GM12891 (cell line): ENCODE results near the gene SEMA5A.

Experiments
- POLR2A ChIP-seq: IDR thresholded peaks from 2 replicates; pipeline ENCODE4 v1.6.1; 2011; ENCODE audit warnings: low read depth, low read length, control low read depth
- POLR2AphosphoS5 ChIP-seq: IDR thresholded peaks from 2 replicates; pipeline ENCODE4 v1.6.1; 2011; ENCODE audit warnings: low read depth, low read length, control low read depth
- POU2F2 ChIP-seq: IDR thresholded peaks from 2 replicates; pipeline ENCODE4 v1.6.1; 2011; ENCODE audit warnings: low read depth, mild to moderate bottlenecking, control low read depth, low read length, moderate library complexity
- SPI1 ChIP-seq: IDR thresholded peaks from 2 replicates; pipeline ENCODE4 v1.6.1; 2011; ENCODE audit warnings: low read depth, low read length, control low read depth
- TAF1 ChIP-seq: IDR thresholded peaks from 2 replicates; pipeline ENCODE4 v1.6.1; 2011; ENCODE audit warnings: low read depth, low read length, control low read depth

DNA sequence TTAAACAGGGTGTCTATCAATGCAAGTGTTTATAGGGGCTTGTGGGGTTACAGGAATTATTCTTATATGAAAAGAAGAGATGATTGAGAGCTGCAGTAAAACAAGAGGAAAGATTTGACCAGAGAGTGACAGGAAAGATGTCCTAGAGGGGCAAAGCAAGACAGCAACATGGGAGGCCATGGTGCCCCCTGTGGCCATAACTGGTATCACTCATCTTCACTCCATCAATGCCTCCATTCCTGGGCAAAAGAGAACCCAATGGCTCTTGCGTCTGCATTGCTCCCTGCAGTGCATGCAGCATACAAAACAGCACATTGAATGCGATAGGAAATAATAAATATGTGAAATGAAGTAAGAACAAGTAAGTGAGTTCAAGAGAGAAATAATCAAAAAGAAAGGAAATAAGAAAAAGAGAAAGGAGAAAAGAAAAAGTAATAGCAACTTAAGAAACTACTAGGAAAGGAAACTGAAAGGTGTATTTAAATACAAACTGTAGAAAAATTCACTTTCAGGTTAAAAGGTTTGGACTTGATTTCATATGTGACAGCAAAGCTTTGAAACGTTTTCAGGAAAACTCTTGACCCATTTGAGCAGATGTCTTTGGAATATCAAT lies 206.6 kb downstream of the SEMA5A start:
- TF ChIP-seq POLR2AphosphoS5 (no peak), POLR2A (no peak), TAF1 (no peak), POU2F2 (no peak), SPI1 (no peak)
